Activated B cell treated with CpG ODN at 0.5 μM for 24 hours (primary cell): ENCODE results near the gene RWDD4. TPM values are rescaled to one million over a fixed set of nuclear protein-coding genes. Genes with fewer than 3 reads are reported as not detected.
"Not testable (repeated sequence)": the region's sequence is repeated elsewhere in the genome, so short reads cannot be mapped to it uniquely, and the experiment has no call there.

Source experiments
- ATAC-seq: fragments of 200-7000 bp; cut with Tn5 transposase; one replicate; pipeline ENCODE4 v1.10.0; 2021; ENCODE audit warnings: low read depth, mild to moderate bottlenecking, moderate library complexity
- CTCF ChIA-PET: fragments of 350-600 bp; sonication (Branson Sonifier 250); formaldehyde crosslinking; loops from one replicate; lab custom pipeline; 2021; ENCODE audit warnings: antibody characterized with exemption; lab: Charles Lee
- POLR2A ChIA-PET: fragments of 350-600 bp; sonication (Branson Sonifier 250); formaldehyde crosslinking; loops from one replicate; lab custom pipeline; 2021; ENCODE audit warnings: antibody characterized with exemption; lab: Charles Lee
- DNase-seq: peaks from one replicate; pipeline ENCODE4 v3.0.0; 2022
- H3K27ac Mint-ChIP-seq: one replicate; pipeline ENCODE4 v1.8.0; 2020; ENCODE audit warnings: mixed read lengths
- H3K27me3 Mint-ChIP-seq: one replicate; pipeline ENCODE4 v1.8.0; 2021; ENCODE audit warnings: mixed read lengths
- H3K36me3 Mint-ChIP-seq: one replicate; pipeline ENCODE4 v1.8.0; 2021; ENCODE audit warnings: low read depth, mixed read lengths
- H3K4me1 Mint-ChIP-seq: one replicate; pipeline ENCODE4 v1.8.0; 2021; ENCODE audit warnings: mixed read lengths
- H3K4me3 Mint-ChIP-seq: one replicate; pipeline ENCODE4 v1.8.0; 2020; ENCODE audit warnings: mild to moderate bottlenecking, mixed read lengths
- H3K9me3 Mint-ChIP-seq: one replicate; pipeline ENCODE4 v1.8.0; 2020; ENCODE audit warnings: mixed read lengths
- CTCF ChIP-seq: fragments of 200-600 bp; IDR thresholded peaks from one replicate; pipeline ENCODE4 v1.8.0; 2022; ENCODE audit warnings: antibody characterized with exemption, mild to moderate bottlenecking
- intact Hi-C: fragments of 100-400 bp; cut with micrococcal nuclease; formaldehyde crosslinking; loops from one replicate; pipeline ENCODE4 v1.15.1; 2024
- total RNA-seq: library from RNA; stranded (reverse); gene quantifications from 2 replicates; pipeline ENCODE4 v1.2.3, GENCODE V29; 2022

The RWDD4 gene
- total RNA-seq, 1 donor from 2014 or later: 14.6 TPM

- CTCF ChIA-PET: no interaction called here
- POLR2A ChIA-PET: no interaction called here
- H3K4me3 Mint-ChIP-seq: no peak overlapping the region
These were observed 25.2 kb downstream of the RWDD4 start for GRCh38 chr4:183633476-183634400.

GRCh38 chr4:183632689-183633088 is 26.3 kb downstream of the RWDD4 start:
- no peak for TF ChIP-seq CTCF
- Mint-ChIP-seq H3K36me3 (no peaks in the 10 kb centered on the region), H3K27ac (no peak overlapping the region), H3K4me3 (no peak overlapping the region), H3K27me3 (peaks cover 5% of the 10 kb centered on the region), H3K4me1 (no peaks in the 10 kb centered on the region), H3K9me3 (no peaks in the 10 kb centered on the region)
- POLR2A ChIA-PET: no interaction called here
- ATAC-seq (no peak), DNase-seq (no peak)
- CTCF ChIA-PET: no interaction called here
- intact Hi-C loops: no loop called here

More at GRCh38 chr4:183633476-183634400, 25.2 kb downstream of the RWDD4 start:
- H3K9me3 Mint-ChIP-seq: no peaks in the 10 kb centered on the region
- no peak overlapping the region for H3K27ac Mint-ChIP-seq
- no peak for TF ChIP-seq CTCF
- no peak for DNase-seq
- intact Hi-C loops: no loop called here
- peaks cover 5% of the 10 kb centered on the region for H3K27me3 Mint-ChIP-seq
- no peaks in the 10 kb centered on the region for H3K4me1 Mint-ChIP-seq
- no peaks in the 10 kb centered on the region for H3K36me3 Mint-ChIP-seq
- ATAC-seq: no peak

- DNase-seq: no peak
- Mint-ChIP-seq H3K4me1 (no peaks in the 10 kb centered on the region), H3K27ac (no peak overlapping the region), H3K9me3 (no peaks in the 10 kb centered on the region), H3K36me3 (no peaks in the 10 kb centered on the region), H3K27me3 (peaks cover 5% of the 10 kb centered on the region), H3K4me3 (no peak overlapping the region)
- intact Hi-C loops: no loop called here
- TF ChIP-seq CTCF: no peak
- ChIA-PET CTCF (no interaction called here), POLR2A (no interaction called here)
- ATAC-seq: no peak
These were observed 27.3 kb downstream of the RWDD4 start for GRCh38 chr4:183631577-183632198.

- ATAC-seq (no peak), DNase-seq (no peak)
- Mint-ChIP-seq H3K36me3 (no peaks in the 10 kb centered on the region), H3K4me3 (no peak overlapping the region), H3K9me3 (no peaks in the 10 kb centered on the region), H3K27ac (no peak overlapping the region), H3K27me3 (peaks cover 5% of the 10 kb centered on the region), H3K4me1 (no peaks in the 10 kb centered on the region)
- POLR2A ChIA-PET: no interaction called here
- TF ChIP-seq CTCF: no peak
- intact Hi-C loops: no loop called here
- CTCF ChIA-PET: no interaction called here
These were observed 30.9 kb downstream of the RWDD4 start for GRCh38 chr4:183627979-183628588.

GRCh38 chr4:183627286-183627685 is 31.7 kb downstream of the RWDD4 start:
- CTCF ChIA-PET, DNase-seq, H3K4me1 Mint-ChIP-seq, H3K9me3 Mint-ChIP-seq, intact Hi-C loops, H3K27me3 Mint-ChIP-seq, H3K4me3 Mint-ChIP-seq, POLR2A ChIA-PET, H3K36me3 Mint-ChIP-seq, ATAC-seq, H3K27ac Mint-ChIP-seq: not testable (repeated sequence)
